Smooth muscle cell (in vitro differentiated cells): ENCODE data around the gene RRP12. TPM values are rescaled to one million over a fixed set of nuclear protein-coding genes. Genes with fewer than 3 reads are reported as not detected.
A peak's percentile ranks its signal among the peaks of the same experiment; 100 is the strongest.

ENCODE experiments used
- DNase-seq: peaks from one replicate; lab custom pipeline; 2025; ENCODE audit not compliant: unreplicated experiment; lab: John Stamatoyannopoulos, UW
- H2AFZ ChIP-seq: fragments of 200-600 bp; sonication (generic); 2 replicates; pipeline ENCODE4 v1.6.0; 2016; ENCODE audit warnings: antibody characterized with exemption, low read depth, mild to moderate bottlenecking
- H3F3A ChIP-seq: fragments of 200-600 bp; sonication (generic); 2 replicates; pipeline ENCODE4 v1.6.0; 2017; ENCODE audit warnings: antibody characterized with exemption, low read depth
- H3K27ac ChIP-seq: fragments of 200-600 bp; sonication (generic); 2 replicates; pipeline ENCODE4 v1.5.1; 2016; ENCODE audit warnings: low read depth, mild to moderate bottlenecking
- H3K27me3 ChIP-seq: fragments of 200-600 bp; sonication (generic); 2 replicates; pipeline ENCODE4 v1.6.1; 2016; ENCODE audit warnings: low read depth, mild to moderate bottlenecking
- H3K36me3 ChIP-seq: fragments of 200-600 bp; sonication (generic); 2 replicates; pipeline ENCODE4 v1.5.1; 2016; ENCODE audit warnings: low read depth
- H3K4me1 ChIP-seq: fragments of 200-600 bp; sonication (generic); 2 replicates; pipeline ENCODE4 v1.5.1; 2016; ENCODE audit warnings: low read depth
- H3K4me2 ChIP-seq: fragments of 200-600 bp; sonication (generic); 2 replicates; pipeline ENCODE4 v1.6.0; 2016; ENCODE audit warnings: mild to moderate bottlenecking
- H3K4me3 ChIP-seq: fragments of 200-600 bp; sonication (generic); 2 replicates; pipeline ENCODE4 v1.5.1; 2016; ENCODE audit warnings: mild to moderate bottlenecking
- H3K79me2 ChIP-seq: fragments of 200-600 bp; sonication (generic); 2 replicates; pipeline ENCODE4 v1.6.0; 2016; ENCODE audit warnings: low read depth, mild to moderate bottlenecking
- H3K9ac ChIP-seq: fragments of 200-600 bp; sonication (generic); 2 replicates; pipeline ENCODE4 v1.6.0; 2016; ENCODE audit warnings: low read depth
- H3K9me3 ChIP-seq: fragments of 200-600 bp; sonication (generic); replicated peaks from 2 replicates; pipeline ENCODE4 v1.5.1; 2016; ENCODE audit warnings: low read depth
- H4K20me1 ChIP-seq: fragments of 200-600 bp; sonication (generic); 2 replicates; pipeline ENCODE4 v1.6.0; 2016; ENCODE audit warnings: low read depth
- WGBS: methylation state at CpG from one replicate; pipeline ENCODE4 v1.1.7; 2016; ENCODE audit warnings: low lambda C conversion rate; 5-methylcytosine and 5-hydroxymethylcytosine counted together
- polyA plus RNA-seq: library from polyadenylated mRNA; unstranded; fragments of >200 nt; fragmentation: Nextera tagmentation; extraction: Ambion mirVana; gene quantifications from 2 replicates; pipeline ENCODE4 v1.2.1, GENCODE V29; 2016
- total RNA-seq: library from RNA; depleted of rRNA; stranded (reverse); fragments of >200 nt; gene quantifications from 2 replicates; pipeline ENCODE4 v1.2.3, GENCODE V29; 2014
- TF ChIP-seq, protein P1 (sequence below): fragments of 200-600 bp; sonication (generic); IDR thresholded peaks from 2 replicates; pipeline ENCODE4 v1.5.1; 2017; ENCODE audit warnings: borderline replicate concordance, mild to moderate bottlenecking, antibody characterized with exemption; ENCODE audit not compliant: insufficient read depth, poor library complexity, severe bottlenecking

RRP12 gene
- total and polyA plus RNA-seq, 2 experiments from 2014 or later, result 14.1 to 18.8 TPM

GRCh38 chr10:97341416-97341815, 59.7 kb downstream of the RRP12 start:
- no peak overlapping the region for H3K27ac ChIP-seq
- no peaks in the 10 kb centered on the region for H4K20me1 ChIP-seq
- H3K79me2 ChIP-seq, result no peaks in the 10 kb centered on the region
- H3K27me3 ChIP-seq, result no peaks in the 10 kb centered on the region
- no peak overlapping the region for H3K4me3 ChIP-seq
- peaks cover 9% of the 10 kb centered on the region for H3F3A ChIP-seq
- H3K9me3 ChIP-seq, result no peaks in the 10 kb centered on the region
- H3K4me2 ChIP-seq, result no peak overlapping the region
- H3K4me1 ChIP-seq, result peaks cover 5% of the 10 kb centered on the region
- no peak overlapping the region for H2AFZ ChIP-seq
- WGBS, result 88% methylated on average over 2 of the region's 2 CpGs
- no peak overlapping the region for H3K9ac ChIP-seq
- H3K36me3 ChIP-seq, result no peaks in the 10 kb centered on the region
- TF ChIP-seq, protein P1, sequence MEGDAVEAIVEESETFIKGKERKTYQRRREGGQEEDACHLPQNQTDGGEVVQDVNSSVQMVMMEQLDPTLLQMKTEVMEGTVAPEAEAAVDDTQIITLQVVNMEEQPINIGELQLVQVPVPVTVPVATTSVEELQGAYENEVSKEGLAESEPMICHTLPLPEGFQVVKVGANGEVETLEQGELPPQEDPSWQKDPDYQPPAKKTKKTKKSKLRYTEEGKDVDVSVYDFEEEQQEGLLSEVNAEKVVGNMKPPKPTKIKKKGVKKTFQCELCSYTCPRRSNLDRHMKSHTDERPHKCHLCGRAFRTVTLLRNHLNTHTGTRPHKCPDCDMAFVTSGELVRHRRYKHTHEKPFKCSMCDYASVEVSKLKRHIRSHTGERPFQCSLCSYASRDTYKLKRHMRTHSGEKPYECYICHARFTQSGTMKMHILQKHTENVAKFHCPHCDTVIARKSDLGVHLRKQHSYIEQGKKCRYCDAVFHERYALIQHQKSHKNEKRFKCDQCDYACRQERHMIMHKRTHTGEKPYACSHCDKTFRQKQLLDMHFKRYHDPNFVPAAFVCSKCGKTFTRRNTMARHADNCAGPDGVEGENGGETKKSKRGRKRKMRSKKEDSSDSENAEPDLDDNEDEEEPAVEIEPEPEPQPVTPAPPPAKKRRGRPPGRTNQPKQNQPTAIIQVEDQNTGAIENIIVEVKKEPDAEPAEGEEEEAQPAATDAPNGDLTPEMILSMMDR, result no peak
- no peak for DNase-seq

DNA sequence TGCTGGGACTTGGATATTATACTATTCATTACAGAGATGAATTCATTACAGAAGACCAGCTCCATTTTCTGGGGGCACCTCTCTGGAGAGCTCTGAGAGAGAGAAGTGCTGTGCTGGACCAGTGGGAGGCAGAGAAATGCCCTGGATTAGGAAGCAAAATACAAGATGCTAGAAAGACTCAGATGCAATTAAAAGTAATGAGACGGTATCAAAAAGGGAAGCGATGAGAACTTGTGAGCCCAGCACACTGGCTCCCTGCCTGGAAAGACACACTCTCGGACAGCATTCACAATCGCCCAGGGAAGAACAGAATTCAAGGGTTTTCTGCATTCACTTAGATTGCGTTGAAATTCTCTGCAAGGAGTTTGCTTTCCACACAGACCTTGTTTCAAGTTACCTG, 63.1 kb downstream of the RRP12 start:
- DNase-seq, result no peak
- Histone ChIP-seq H3K9me3 (no peaks in the 10 kb centered on the region), H4K20me1 (no peaks in the 10 kb centered on the region), H3K4me2 (no peak overlapping the region), H3K27ac (no peak overlapping the region), H2AFZ (peak overlapping the region; percentile 12), H3K27me3 (peaks cover 6% of the 10 kb centered on the region), H3K4me3 (no peak overlapping the region), H3F3A (peaks cover 9% of the 10 kb centered on the region), H3K79me2 (no peaks in the 10 kb centered on the region), H3K36me3 (no peaks in the 10 kb centered on the region), H3K4me1 (peaks cover 11% of the 10 kb centered on the region), H3K9ac (no peak overlapping the region)
- 36% methylated on average over 5 of the region's 5 CpGs for WGBS
- TF ChIP-seq, protein P1, result no peak

GRCh38 chr10:97336942-97337831, 64.0 kb downstream of the RRP12 start:
- Histone ChIP-seq H3F3A (peaks cover 9% of the 10 kb centered on the region), H3K4me2 (peak overlapping the region; percentile 87), H3K4me1 (peaks cover 18% of the 10 kb centered on the region), H3K27ac (no peak overlapping the region), H3K9ac (no peak overlapping the region), H3K36me3 (no peaks in the 10 kb centered on the region), H3K9me3 (no peaks in the 10 kb centered on the region), H3K27me3 (peaks cover 6% of the 10 kb centered on the region), H3K4me3 (no peak overlapping the region), H4K20me1 (no peaks in the 10 kb centered on the region), H3K79me2 (no peaks in the 10 kb centered on the region), H2AFZ (peak overlapping the region; percentile 12)
- no peak for DNase-seq
- TF ChIP-seq, protein P1, result no peak
- 5% methylated on average over 11 of the region's 11 CpGs for WGBS
